HCT116 (cell line): ENCODE data around the gene SHISA6.

Source experiments
- CEBPB ChIP-seq: IDR thresholded peaks from 2 replicates; pipeline ENCODE4 v1.6.1; 2012; ENCODE audit warnings: low read depth
- MAX ChIP-seq: IDR thresholded peaks from 2 replicates; pipeline ENCODE4 v1.6.1; 2012
- POLR2A ChIP-seq: IDR thresholded peaks from 2 replicates; pipeline ENCODE4 v1.7.0; 2011; ENCODE audit warnings: borderline replicate concordance; ENCODE audit not compliant: insufficient read depth, insufficient read length; ENCODE audit errors: extremely low read depth
- RAD21 ChIP-seq: IDR thresholded peaks from 2 replicates; pipeline ENCODE4 v1.6.1; 2012; ENCODE audit warnings: low read depth, mild to moderate bottlenecking
- TF ChIP-seq, protein P1 (sequence below), 3 experiments: fragments of 200-600 bp in 1 of 3; sonication (generic) in 1 of 3; IDR thresholded peaks in 2 of 3; conservative IDR thresholded peaks in 1 of 3; 2 replicates each; pipeline ENCODE4 v1.5.1; 2012 to 2017; ENCODE audit warnings: low read depth in 2 of 3, low read length in 2 of 3, antibody characterized with exemption in 1 of 3, borderline replicate concordance in 1 of 3, control low read depth in 1 of 3, mild to moderate bottlenecking in 1 of 3, mixed read lengths in 1 of 3, mixed run types in 1 of 3, moderate library complexity in 1 of 3; ENCODE audit not compliant: insufficient read depth in 1 of 3

DNA sequence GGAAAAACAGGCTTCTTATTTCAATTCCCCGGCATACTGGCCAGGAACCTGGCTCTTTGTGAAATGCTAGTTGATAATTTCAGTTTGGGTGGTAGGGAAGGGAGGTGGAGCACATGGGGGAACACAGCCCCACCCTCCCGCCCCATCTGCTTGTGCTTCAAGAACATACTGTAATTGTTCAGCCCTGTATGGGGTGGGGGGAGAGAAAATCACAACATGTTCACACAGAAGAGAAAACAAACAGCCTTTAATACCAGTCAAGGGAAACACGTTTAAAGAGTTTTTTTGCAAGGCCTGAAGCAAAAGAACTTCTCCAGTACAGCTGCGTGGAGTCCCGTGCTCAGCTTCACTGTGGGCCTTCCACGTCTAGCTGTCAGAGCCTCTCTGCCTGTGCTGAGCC lies 59.7 kb downstream of the SHISA6 start:
- TF ChIP-seq, protein P1, sequence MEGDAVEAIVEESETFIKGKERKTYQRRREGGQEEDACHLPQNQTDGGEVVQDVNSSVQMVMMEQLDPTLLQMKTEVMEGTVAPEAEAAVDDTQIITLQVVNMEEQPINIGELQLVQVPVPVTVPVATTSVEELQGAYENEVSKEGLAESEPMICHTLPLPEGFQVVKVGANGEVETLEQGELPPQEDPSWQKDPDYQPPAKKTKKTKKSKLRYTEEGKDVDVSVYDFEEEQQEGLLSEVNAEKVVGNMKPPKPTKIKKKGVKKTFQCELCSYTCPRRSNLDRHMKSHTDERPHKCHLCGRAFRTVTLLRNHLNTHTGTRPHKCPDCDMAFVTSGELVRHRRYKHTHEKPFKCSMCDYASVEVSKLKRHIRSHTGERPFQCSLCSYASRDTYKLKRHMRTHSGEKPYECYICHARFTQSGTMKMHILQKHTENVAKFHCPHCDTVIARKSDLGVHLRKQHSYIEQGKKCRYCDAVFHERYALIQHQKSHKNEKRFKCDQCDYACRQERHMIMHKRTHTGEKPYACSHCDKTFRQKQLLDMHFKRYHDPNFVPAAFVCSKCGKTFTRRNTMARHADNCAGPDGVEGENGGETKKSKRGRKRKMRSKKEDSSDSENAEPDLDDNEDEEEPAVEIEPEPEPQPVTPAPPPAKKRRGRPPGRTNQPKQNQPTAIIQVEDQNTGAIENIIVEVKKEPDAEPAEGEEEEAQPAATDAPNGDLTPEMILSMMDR (IDR thresholded peaks at IDR 0.05 in 2 of 3, conservative IDR thresholded peaks at IDR 0.05 in 1 of 3; ENCODE audit: borderline replicate concordance in 1 of 3, insufficient read depth in 1 of 3, low read depth in 2 of 3, low read length in 2 of 3), result no peak
- TF ChIP-seq MAX (no peak), RAD21 (no peak), POLR2A (no peak), CEBPB (no peak)
